Measurements from ENCODE around the gene UBE2O.
A peak's percentile ranks its signal among the peaks of the same experiment; 100 is the strongest.

The UBE2O gene

DNA sequence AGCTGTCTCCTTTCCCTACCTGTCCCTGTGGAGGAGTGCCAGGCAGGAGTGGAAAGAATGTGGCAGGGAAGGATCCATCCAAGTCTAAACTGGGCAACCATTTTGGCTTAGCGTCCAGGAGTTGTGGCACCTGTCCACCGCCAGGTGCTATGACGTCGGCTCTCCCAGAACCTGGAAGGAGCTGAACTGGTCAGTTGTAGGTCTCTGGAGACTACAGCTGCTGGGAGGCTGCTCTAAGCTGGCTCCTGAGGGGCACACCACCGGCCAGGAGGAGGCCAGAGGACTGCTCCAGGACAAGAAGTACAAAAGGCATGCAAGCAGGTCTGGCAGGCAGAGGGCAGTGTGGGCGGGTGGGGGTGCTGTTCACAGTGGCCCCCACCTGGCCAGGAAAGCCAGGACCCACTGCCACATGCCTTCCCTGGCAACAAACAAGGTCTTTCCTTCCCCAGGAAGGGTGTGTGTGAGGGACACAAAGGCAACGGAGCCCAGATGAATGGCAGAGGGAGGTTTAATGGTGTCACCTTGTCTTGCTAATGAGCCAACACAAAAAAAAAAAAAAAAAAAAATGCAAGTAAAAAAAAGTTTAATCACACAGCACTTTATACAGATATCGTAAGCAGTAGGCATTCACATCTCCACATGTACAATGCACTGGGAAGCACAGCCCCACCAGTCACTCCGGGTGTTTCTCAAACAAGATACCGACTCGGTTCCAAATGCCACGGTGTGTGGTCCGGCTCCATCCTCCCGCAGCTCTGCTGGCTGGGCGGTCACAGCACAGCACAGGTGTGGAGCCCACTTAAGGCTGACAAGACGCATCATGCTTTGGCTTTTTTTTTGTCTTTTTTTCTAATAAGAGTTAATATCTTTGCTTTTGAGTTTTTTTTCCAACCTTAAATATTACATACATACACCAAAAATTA lies 63.7 kb downstream of the UBE2O start:
- DNase-seq (ENCODE audit: low spot score): no peak

DNA sequence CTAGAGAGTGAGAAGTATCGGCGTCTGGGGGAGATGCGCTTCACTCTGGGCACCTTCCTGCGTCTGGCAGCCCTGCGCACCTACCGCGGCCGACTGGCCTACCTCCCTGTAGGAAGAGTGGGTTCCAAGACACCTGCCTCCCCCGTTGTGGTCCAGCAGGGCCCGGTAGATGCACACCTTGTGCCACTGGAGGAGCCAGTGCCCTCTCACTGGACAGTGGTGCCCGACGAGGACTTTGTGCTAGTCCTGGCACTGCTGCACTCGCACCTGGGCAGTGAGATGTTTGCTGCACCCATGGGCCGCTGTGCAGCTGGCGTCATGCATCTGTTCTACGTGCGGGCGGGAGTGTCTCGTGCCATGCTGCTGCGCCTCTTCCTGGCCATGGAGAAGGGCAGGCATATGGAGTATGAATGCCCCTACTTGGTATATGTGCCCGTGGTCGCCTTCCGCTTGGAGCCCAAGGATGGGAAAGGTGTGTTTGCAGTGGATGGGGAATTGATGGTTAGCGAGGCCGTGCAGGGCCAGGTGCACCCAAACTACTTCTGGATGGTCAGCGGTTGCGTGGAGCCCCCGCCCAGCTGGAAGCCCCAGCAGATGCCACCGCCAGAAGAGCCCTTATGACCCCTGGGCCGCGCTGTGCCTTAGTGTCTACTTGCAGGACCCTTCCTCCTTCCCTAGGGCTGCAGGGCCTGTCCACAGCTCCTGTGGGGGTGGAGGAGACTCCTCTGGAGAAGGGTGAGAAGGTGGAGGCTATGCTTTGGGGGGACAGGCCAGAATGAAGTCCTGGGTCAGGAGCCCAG lies 65.8 kb downstream of the UBE2O start:
- DNase-seq (ENCODE audit: low spot score): no peak

DNA sequence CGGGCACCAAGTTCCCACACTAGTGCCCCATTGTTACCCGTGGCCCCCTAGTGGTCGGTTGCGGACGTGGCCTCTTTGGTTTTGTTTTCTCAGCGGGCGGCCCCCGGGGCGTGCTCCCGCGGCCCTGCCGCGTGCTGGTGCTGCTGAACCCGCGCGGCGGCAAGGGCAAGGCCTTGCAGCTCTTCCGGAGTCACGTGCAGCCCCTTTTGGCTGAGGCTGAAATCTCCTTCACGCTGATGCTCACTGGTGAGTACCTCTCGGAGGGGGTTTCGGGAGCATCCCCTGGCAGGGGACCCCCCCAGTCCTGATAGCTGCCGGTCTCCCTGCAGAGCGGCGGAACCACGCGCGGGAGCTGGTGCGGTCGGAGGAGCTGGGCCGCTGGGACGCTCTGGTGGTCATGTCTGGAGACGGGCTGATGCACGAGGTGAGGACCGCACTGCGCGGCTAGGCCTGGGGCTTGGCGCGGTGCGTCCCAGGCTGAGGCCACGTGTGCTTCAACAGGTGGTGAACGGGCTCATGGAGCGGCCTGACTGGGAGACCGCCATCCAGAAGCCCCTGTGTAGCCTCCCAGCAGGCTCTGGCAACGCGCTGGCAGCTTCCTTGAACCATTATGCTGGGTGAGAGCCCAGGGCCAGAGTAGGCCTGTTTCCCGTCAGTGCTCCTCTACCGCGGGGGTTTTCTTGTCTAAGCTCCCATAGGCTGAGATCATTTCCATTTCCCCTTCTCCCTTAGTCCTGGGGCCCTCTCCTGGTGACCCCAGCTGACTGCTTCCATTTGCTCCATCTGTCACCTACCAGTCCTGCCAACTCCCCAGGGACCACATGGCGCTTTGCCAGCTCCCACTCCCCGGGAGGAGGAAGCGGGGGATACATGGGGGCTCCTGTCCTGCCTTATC lies 66.8 kb downstream of the UBE2O start:
- peak; percentile 88 for DNase-seq (ENCODE audit: low spot score)

DNA sequence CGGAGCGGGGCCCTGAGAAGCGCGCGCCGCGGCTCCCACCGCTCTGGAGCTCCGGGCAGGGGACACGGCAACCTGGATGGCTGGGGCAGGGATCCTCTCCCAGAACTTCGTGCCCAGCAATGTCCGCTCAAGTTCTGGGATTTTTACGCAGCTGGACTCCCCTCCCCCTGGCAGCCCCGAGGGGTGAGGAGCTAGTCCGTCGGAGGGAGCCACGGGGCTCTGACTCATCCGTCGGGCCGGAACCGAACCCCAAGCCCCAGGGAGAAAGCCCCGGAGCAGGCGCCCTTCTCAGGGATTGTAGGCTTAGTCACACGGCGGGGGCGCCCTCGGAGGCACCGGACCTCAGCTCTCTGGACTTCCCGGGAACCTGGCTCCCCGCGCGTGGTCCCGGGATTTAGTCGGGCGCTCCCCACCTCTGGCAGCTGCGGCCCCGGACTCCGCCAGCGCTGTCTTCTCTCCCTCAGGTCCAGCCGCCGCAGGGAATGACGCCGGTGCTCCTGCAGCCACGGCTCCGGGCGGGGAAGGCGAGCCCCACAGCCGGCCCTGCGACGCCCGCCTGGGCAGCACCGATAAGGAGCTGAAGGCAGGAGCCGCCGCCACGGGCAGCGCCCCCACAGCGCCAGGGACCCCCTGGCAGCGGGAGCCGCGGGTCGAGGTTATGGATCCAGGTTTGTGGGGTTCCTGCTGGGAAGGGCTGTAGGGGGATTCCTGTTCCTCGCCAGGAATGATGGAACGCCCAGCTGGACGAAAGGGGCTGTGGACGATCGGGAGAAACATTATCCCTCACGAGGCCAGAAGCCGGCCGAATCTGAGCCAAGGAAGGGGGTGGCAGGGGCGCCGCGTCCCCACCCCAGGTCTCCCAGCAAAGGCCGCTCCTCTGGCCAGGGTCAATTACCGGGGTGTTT lies 67.7 kb downstream of the UBE2O start:
- no peak for DNase-seq (ENCODE audit: low spot score)

DNA sequence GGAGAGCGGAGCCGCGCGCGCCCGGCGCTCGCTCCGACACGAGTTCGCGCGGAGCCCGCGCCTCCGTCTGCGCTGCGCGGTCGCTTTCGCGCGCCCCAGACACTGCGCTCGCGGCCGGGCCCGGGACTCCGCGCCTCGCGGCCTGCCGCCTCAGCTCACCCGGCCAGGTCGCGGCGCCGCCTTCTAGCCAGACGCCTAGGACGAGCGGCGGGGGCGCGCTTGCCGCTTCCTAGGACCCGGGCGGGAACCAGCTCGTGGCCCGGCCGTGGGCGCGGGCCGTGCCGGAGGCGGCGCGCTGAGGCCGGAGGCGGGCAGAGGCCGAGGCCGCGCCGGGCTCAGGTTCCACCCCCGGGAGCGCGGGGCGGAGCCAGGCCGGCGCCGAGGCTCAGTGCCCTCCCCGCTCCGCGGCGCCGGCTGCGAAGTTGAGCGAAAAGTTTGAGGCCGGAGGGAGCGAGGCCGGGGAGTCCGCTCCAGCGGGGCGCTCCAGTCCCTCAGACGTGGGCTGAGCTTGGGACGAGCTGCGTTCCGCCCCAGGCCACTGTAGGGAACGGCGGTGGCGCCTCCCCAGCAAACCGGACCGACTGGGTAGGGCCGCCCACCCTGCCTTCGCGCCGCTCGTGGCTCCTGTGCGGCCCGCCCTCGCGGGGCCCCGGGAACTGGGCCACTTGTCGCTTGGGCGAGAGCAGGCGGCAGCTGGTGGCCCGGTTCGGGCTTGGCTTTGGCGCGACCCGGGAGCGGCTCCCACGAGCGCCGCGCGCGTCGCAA lies 68.5 kb downstream of the UBE2O start, which contains the start of gene SPHK1:
Gene SPHK1 (plus strand): TSS at position 388 of the 765 bp plus-strand sequence. CDS start 1,036 bp downstream, outside the sequence.
- peak; percentile 71 for DNase-seq (ENCODE audit: low spot score)

DNA sequence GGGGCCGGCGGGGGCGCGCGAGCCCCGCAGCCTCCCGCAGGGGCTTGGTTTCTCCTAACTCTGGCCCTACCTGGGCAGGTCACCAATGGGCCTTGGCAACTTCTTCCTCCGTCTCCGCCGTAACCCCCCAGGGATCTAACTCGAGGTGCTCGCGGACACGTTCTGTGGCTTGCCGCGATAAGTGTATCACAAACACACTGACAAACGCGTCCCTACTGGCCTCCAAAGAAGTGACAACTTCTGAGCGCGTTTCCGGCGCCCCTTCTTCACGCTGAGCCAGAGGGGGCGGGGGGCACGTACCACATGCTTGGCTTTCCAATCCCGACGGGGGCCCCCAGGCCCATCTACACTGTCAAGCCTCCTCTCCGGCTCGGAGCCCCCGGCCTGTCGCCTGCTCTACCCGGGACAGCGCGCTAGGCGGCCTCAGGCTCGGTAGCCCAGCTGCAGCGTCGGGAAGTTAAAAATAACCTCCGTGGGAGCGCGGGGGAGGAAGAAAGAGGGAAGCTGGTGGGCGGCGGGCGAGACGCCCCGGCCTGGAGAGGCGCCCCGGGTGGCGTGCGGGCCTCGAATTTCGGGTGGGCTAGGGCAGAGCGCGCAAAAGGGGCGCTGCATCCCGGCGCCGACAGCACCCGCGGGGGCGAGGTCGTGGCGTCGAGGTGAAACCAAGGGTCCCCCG lies 69.3 kb downstream of the UBE2O start:
- peak; percentile 37 for DNase-seq (ENCODE audit: low spot score)

DNA sequence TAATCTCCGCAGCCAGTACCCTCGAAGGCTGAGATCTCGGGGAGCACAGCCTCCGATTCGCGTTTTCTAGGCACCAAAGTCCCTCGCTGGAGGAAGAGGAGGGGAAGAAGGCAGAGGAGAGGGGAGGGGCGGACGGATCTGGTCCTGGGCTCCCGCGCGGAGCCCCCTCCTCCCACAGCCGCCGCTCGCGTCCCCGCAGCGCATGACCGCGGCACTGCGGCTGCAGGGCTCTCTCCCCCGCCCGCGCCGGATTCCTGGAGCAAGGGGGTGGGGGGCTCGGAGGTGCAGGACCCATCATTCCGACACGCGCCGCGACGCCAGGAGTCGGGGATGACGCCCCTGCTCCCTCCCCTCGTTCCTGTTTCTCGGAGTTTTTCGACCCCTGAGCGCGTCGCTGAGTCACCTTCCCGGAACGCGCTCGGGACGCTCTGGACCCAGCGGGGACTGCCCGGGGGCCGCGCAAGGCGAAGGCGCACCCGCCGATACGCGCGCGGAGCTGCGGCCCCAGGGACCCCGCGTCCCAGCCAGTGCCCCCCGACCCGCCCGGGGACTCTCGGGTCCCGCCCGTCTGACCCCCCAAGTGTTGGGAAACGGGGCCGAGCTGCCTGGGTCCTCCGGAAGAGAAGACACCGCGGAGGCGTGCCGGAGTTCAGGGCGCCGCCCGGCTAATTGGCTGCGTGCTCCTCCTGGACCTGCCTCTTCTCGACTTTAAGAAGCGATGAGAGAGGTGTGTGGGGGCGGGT lies 70.0 kb downstream of the UBE2O start:
- DNase-seq (ENCODE audit: low spot score): peak; percentile 66

DNA sequence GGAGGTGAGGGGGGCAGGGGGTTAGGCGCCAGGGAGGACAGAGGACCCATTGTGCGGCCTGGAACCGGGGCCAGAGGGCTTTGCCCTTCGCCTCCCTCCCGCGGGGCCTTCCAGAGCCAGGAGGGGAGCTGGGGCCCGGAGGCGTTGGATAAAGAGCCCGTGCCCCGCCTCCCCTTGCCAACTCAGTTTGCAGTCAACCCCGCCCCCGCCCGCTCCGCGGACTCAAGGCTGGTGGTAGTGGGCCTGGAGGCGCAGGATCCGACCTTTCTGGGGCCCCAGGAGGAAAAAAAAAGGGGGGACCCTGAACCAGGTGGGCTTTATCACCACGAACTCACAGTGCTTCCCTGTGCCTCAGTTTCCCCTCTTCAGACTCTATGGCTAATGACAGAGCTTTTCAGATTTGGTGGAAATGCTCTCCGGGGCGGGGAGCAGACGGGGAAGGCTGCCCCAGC lies 70.6 kb downstream of the UBE2O start:
- no peak for DNase-seq (ENCODE audit: low spot score)

DNA sequence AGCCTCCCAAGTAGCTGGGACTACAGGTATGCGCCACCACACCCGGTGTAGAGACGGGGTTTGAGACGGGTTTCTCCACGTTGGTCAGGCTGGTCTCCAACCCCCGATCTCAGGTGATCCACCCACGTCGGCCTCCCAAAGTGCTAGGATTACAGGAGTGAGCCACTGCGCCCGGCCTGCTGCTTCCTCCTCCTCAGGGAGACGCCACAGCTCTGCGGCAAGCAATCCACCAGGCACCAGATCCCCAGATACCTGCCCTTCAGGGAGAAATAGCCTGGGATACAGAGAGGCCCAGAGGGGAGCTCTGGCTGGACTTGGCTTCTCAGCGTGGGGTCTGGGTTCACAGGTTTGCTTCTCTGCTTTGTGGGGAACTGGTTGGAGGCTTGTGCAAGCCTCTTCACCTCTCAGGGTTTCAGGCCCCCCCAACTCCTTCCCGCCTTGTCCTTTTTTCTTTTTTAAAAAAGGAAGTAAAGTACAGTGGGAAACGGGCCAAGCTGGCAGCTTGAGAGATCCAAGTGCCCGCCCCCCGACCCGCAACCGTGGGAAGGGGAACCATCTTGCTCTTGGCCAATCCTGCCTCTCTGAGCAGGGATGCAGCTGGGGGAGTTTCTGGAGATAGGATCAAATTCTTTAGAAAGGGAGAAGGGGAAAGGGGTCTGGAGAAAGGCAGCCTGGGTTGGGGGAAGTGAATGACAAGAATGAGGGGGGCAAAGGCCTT lies 71.2 kb downstream of the UBE2O start:
- no peak for DNase-seq (ENCODE audit: low spot score)

DNA sequence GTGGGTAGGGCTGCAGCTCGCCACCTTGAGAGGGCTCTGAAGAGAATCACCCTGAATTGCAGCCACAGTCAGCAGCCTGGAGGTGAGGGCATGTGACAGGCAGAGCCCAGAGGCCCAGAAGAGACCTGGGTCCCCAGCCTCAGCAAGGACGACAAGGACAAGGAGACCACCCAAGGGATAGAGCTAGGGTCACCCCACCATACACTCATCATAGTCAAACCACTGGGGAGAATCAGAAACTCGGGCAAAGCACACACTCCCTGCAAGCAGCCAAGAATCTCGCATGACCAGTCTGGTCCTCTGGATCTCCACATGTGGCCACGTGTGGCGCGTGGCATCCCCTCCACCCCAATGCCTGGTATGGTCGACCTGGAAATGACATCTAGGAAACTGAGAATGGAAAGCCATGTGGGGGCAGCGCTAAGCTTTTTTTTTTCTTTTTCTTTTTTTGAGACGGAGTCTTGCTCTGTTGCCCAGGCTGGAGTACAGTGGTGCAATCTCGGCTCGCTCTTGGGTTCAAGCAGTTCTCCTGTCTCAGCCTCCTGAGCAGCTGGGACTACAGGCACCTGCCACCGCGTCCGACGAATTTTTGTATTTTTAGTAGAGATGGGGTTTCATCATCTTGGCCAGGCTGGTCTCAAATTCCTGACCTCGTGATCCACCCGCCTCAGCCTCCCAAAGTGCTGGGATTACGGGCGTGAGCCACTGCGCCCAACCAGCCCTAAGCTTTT lies 73.1 kb downstream of the UBE2O start:
- no peak for DNase-seq (ENCODE audit: low spot score)

DNA sequence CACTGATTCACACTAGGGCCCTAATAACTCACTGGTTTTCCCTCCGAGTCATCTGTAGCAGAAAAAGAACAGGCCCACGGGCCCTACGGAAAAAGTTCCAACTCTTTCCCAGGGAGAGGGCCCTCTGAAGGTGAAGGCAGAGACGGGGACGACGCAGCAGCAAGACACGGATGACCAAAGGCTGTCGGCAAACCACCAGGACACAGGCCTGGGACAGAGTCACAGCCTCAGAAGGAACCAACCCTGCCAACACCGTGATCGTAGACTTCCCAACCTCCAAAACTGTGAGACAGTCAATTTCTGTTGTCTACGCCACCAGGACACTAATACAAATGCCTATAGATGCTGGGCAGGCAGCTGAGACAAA lies 73.7 kb downstream of the UBE2O start:
- no peak for DNase-seq (ENCODE audit: low spot score)

DNA sequence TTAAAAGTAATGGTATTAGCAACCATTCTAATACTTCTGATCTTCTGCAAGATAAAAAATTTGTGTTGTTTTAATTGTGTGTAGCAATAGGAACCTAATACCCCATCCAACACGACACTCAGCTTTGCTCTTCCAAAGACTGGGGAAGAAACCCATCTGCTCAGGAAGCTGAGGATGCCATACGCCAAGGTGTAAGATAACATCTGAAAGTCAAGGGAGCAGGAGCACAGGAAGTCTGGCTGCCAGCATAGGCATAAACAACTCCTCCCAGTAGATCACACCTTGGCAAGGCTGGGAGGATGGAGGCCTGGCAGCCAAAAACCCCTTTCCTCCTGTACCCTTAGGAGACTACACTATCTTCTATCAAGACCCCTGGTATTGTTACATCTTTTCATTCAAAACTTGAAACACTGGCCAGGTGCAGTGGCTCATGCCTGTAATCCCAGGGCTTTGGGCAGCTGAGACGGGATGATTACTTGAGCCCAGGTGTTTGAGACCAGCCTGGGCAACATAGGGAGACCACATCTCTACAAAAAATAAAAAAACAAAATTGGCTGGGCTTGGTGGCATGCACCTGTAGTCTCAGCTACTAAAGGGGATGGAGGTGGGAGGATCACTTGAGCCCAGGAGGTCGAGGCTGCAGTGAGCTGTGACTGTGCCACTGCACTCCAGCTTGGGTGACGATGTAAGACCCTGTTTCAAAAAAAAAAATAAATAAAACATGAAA lies 74.2 kb downstream of the UBE2O start:
- DNase-seq (ENCODE audit: low spot score): no peak

DNA sequence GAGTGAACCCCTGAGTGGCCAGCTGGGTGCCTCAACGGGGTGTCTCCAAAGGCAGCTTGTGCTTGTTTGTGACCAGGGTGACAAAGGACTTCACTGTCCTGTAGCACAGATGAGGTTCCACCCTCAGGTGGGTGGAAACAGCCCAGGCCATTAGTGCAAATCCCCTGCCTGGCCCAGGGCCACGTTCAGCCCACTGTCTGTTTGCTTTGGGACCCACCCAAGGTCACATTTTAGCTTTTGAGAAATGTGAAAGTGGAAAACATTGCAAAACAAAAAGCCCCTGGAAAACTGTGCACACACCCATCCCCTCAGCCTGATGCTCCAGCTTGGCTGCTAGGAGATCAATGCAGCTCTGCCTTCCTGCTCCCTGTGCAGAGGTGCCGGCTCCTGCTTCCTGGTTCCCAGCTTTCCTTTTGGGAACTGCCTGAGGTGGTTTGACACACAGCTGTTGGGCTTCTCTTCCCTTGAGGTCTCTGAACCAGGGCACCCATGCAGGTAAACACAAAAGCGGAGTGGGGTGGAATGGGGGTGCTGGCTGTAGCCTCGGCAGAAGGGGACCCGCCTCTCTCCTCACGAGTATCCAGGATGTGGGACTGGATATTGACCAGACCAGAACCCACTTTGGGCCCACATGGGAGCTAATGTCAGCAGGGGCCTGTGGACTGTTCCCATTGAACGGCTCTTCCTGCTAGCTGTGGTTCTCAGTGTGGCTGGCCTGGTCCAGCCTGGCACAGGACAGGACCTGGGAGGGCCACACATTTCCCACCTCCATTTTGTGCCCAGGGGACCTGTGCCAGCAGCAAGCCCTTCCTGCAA lies 76.4 kb downstream of the UBE2O start:
- no peak for DNase-seq (ENCODE audit: low spot score)

DNA sequence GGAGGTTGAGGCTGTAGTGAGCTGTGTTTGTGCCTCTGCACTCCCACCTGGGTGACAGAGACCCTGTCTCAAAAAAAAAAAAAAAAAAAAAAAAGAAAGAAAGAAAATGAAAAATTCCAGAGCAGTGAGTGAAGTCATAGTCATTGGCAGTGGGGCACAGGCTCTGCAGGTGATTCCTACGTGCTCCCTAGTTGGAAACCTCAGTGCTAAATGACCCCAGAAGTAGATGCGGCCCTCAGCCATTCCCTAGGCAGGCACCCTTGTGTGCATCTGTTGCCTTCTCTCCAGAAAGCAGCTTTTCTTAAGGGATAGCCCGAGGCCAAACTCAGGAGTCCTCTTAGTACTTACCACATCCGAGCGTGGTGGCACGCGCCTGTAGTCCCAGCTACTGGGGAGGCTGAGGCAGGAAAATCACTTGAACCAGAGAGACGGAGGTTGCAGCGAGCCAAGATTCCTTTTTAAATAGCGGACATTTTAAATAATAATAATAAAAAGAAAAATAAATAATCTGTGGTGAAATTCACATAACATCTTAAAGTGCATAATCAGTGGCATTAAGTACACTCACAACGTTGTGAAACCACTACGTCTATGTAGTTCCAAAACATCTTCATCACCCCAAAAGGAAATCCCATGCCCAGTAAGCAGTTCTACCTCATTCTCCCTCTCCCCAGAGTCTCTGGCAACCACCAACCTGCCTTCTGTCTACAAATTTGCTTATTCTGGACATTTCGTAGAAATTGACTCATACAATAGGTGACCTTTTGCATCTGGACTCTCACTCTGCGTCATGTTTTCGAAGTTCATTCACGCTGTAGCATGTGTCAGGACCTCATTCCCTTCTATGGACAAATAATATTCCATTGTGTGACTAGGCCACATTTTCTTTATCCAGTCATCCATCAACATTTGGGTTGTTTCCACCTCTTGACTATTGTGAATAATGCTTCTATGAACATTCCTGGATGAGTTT lies 81.0 kb downstream of the UBE2O start:
- DNase-seq (ENCODE audit: low spot score): no peak
